ENCODE measurements around the gene PHF13.
A peak's percentile ranks its signal among the peaks of the same experiment; 100 is the strongest.

The PHF13 gene

GRCh38 chr1:6603915-6604558 is 9.5 kb upstream of the PHF13 start:
- Histone ChIP-seq H3K4me1 (ENCODE audit: control insufficient read depth, insufficient read depth, low read length) (peaks cover 25% of the 10 kb centered on the region), H3K36me3 (ENCODE audit: control insufficient read depth, insufficient read depth, low read length, severe bottlenecking) (peaks cover 4% of the 10 kb centered on the region), H3K9ac (ENCODE audit: low read length) (peak overlapping the region; percentile 96), H3K4me3 (ENCODE audit: low read length) (peak overlapping the region; percentile 80), H3K9me3 (ENCODE audit: control insufficient read depth, low read length) (no peaks in the 10 kb centered on the region), H3K27me3 (replicated peaks; ENCODE audit: control insufficient read depth, insufficient read depth, low read length) (no peaks in the 10 kb centered on the region)
- DNase-seq (ENCODE audit: low read depth): peak; percentile 66

- DNase-seq (ENCODE audit: low read depth): peak; percentile 87
- H3K9ac ChIP-seq (ENCODE audit: low read length): peak overlapping the region; percentile 89
- peaks cover 10% of the 10 kb centered on the region for H3K4me1 ChIP-seq (ENCODE audit: control insufficient read depth, insufficient read depth, low read length)
- H3K36me3 ChIP-seq (ENCODE audit: control insufficient read depth, insufficient read depth, low read length, severe bottlenecking): peaks cover 4% of the 10 kb centered on the region
- H3K9me3 ChIP-seq (ENCODE audit: control insufficient read depth, low read length): no peaks in the 10 kb centered on the region
- H3K27me3 ChIP-seq (replicated peaks; ENCODE audit: control insufficient read depth, insufficient read depth, low read length): no peaks in the 10 kb centered on the region
- H3K4me3 ChIP-seq (ENCODE audit: low read length): peak overlapping the region; percentile 88
Measured at GRCh38 chr1:6612641-6613360, 730 bp upstream of the PHF13 start.

- peak; percentile 81 for DNase-seq (ENCODE audit: low read depth)
- H3K9ac ChIP-seq (ENCODE audit: low read length): peak overlapping the region; percentile 79
- no peaks in the 10 kb centered on the region for H3K9me3 ChIP-seq (ENCODE audit: control insufficient read depth, low read length)
- peak overlapping the region; percentile 82 for H3K4me3 ChIP-seq (ENCODE audit: low read length)
- no peaks in the 10 kb centered on the region for H3K27me3 ChIP-seq (replicated peaks; ENCODE audit: control insufficient read depth, insufficient read depth, low read length)
- H3K36me3 ChIP-seq (ENCODE audit: control insufficient read depth, insufficient read depth, low read length, severe bottlenecking): peaks cover 6% of the 10 kb centered on the region
- H3K4me1 ChIP-seq (ENCODE audit: control insufficient read depth, insufficient read depth, low read length): peaks cover 10% of the 10 kb centered on the region
Measured at GRCh38 chr1:6614019-6614928, 743 bp downstream of the PHF13 start.

GRCh38 chr1:6614929-6615785 is 1.6 kb downstream of the PHF13 start:
- no peaks in the 10 kb centered on the region for H3K9me3 ChIP-seq (ENCODE audit: control insufficient read depth, low read length)
- peak; percentile 60 for DNase-seq (ENCODE audit: low read depth)
- peaks cover 10% of the 10 kb centered on the region for H3K4me1 ChIP-seq (ENCODE audit: control insufficient read depth, insufficient read depth, low read length)
- peaks cover 13% of the 10 kb centered on the region for H3K36me3 ChIP-seq (ENCODE audit: control insufficient read depth, insufficient read depth, low read length, severe bottlenecking)
- H3K9ac ChIP-seq (ENCODE audit: low read length): peak overlapping the region; percentile 89
- H3K4me3 ChIP-seq (ENCODE audit: low read length): peak overlapping the region; percentile 84
- H3K27me3 ChIP-seq (replicated peaks; ENCODE audit: control insufficient read depth, insufficient read depth, low read length): no peaks in the 10 kb centered on the region

- Histone ChIP-seq H3K9ac (ENCODE audit: low read length) (no peak overlapping the region), H3K36me3 (ENCODE audit: control insufficient read depth, insufficient read depth, low read length, severe bottlenecking) (peaks cover 40% of the 10 kb centered on the region), H3K9me3 (ENCODE audit: control insufficient read depth, low read length) (no peaks in the 10 kb centered on the region), H3K4me1 (ENCODE audit: control insufficient read depth, insufficient read depth, low read length) (peaks cover 32% of the 10 kb centered on the region), H3K4me3 (ENCODE audit: low read length) (no peak overlapping the region), H3K27me3 (replicated peaks; ENCODE audit: control insufficient read depth, insufficient read depth, low read length) (no peaks in the 10 kb centered on the region)
- no peak for DNase-seq (ENCODE audit: low read depth)
Measured at GRCh38 chr1:6619045-6619444, 5.5 kb downstream of the PHF13 start.

GRCh38 chr1:6621429-6622391 is 8.2 kb downstream of the PHF13 start:
- Histone ChIP-seq H3K9me3 (ENCODE audit: control insufficient read depth, low read length) (no peaks in the 10 kb centered on the region), H3K9ac (ENCODE audit: low read length) (peak overlapping the region; percentile 68), H3K27me3 (replicated peaks; ENCODE audit: control insufficient read depth, insufficient read depth, low read length) (no peaks in the 10 kb centered on the region), H3K4me1 (ENCODE audit: control insufficient read depth, insufficient read depth, low read length) (peaks cover 36% of the 10 kb centered on the region), H3K36me3 (ENCODE audit: control insufficient read depth, insufficient read depth, low read length, severe bottlenecking) (peaks cover 42% of the 10 kb centered on the region), H3K4me3 (ENCODE audit: low read length) (no peak overlapping the region)
- DNase-seq (ENCODE audit: low read depth): no peak

GRCh38 chr1:6622396-6623152 is 9.0 kb downstream of the PHF13 start:
- no peak for DNase-seq (ENCODE audit: low read depth)
- peaks cover 37% of the 10 kb centered on the region for H3K4me1 ChIP-seq (ENCODE audit: control insufficient read depth, insufficient read depth, low read length)
- H3K9me3 ChIP-seq (ENCODE audit: control insufficient read depth, low read length): no peaks in the 10 kb centered on the region
- H3K36me3 ChIP-seq (ENCODE audit: control insufficient read depth, insufficient read depth, low read length, severe bottlenecking): peaks cover 49% of the 10 kb centered on the region
- peak overlapping the region; percentile 68 for H3K9ac ChIP-seq (ENCODE audit: low read length)
- H3K4me3 ChIP-seq (ENCODE audit: low read length): peak overlapping the region; percentile 14
- no peaks in the 10 kb centered on the region for H3K27me3 ChIP-seq (replicated peaks; ENCODE audit: control insufficient read depth, insufficient read depth, low read length)

GRCh38 chr1:6623269-6623965 is 9.9 kb downstream of the PHF13 start:
- no peaks in the 10 kb centered on the region for H3K9me3 ChIP-seq (ENCODE audit: control insufficient read depth, low read length)

More at GRCh38 chr1:6623269-6623965, 9.9 kb downstream of the PHF13 start:
- Histone ChIP-seq H3K27me3 (replicated peaks; ENCODE audit: control insufficient read depth, insufficient read depth, low read length) (no peaks in the 10 kb centered on the region), H3K36me3 (ENCODE audit: control insufficient read depth, insufficient read depth, low read length, severe bottlenecking) (peaks cover 53% of the 10 kb centered on the region), H3K4me1 (ENCODE audit: control insufficient read depth, insufficient read depth, low read length) (peaks cover 37% of the 10 kb centered on the region), H3K9ac (ENCODE audit: low read length) (peak overlapping the region; percentile 68), H3K4me3 (ENCODE audit: low read length) (no peak overlapping the region)
- no peak for DNase-seq (ENCODE audit: low read depth)

Measured in adipocyte (in vitro differentiated cells).